ENCODE results near the gene SLFN13.

DNA sequence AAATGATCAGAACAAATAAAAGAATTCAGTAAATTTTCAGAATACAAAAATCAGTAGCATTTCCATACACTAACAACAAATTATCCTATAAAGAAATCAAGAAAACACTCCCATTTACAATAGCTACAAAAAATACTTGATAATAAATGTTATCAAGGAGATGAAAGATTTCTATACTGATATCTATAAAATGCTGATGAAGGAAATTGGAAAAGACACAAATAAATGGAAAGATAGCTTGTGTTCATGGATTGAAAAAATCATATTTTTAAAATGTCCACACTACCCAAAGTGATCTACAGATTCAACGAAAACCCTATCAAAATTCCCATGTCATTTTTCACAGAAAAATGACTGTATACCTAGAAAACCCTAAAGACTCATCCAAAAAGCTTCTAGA, 34.3 kb downstream of the SLFN13 start:
- TF ChIP-seq CTCF (conservative IDR thresholded peaks at IDR 0.05 in 1 of 2, IDR thresholded peaks at IDR 0.05 in 1 of 2; ENCODE audit: extremely low read depth in 1 of 2, insufficient read depth in 1 of 2, low read depth in 1 of 2, low read length in 2 of 2) (no peak), EZH2 (IDR thresholded peaks at IDR 0.05; ENCODE audit: borderline replicate concordance, low read length) (no peak)

Measured in mammary epithelial cell (primary cell).